Epithelial cell of esophagus (primary cell): Measurements from ENCODE around the gene ST7L.

ENCODE experiments used
- DNase-seq: peaks from one replicate; pipeline ENCODE4 v3.0.0; 2010; ENCODE audit warnings: low read depth
- H3K4me3 ChIP-seq: 2 replicates; pipeline ENCODE4 v1.5.1; 2011; ENCODE audit warnings: mild to moderate bottlenecking, low read length, control low read depth
- CTCF ChIP-seq: IDR thresholded peaks from 2 replicates; pipeline ENCODE4 v1.5.1; 2011; ENCODE audit warnings: low read depth, mild to moderate bottlenecking, low read length, control low read depth, inconsistent platforms; ENCODE audit not compliant: insufficient read depth; ENCODE audit errors: missing control alignments

ST7L gene

GRCh38 chr1:112599477-112599876 is 19.5 kb downstream of the ST7L start:
- no peak for DNase-seq
- no peak overlapping the region for H3K4me3 ChIP-seq
- no peak for TF ChIP-seq CTCF

GRCh38 chr1:112594208-112594876 is 24.6 kb downstream of the ST7L start:
- no peak for TF ChIP-seq CTCF
- no peak for DNase-seq

GRCh38 chr1:112589766-112590165 is 29.2 kb downstream of the ST7L start:
- TF ChIP-seq CTCF = no peak
- no peak overlapping the region for H3K4me3 ChIP-seq
- DNase-seq = no peak

More at GRCh38 chr1:112594208-112594876, 24.6 kb downstream of the ST7L start:
- no peak overlapping the region for H3K4me3 ChIP-seq

GRCh38 chr1:112583366-112583765 is 35.6 kb downstream of the ST7L start:
- no peak for DNase-seq
- H3K4me3 ChIP-seq = no peak overlapping the region
- TF ChIP-seq CTCF = no peak

- no peak for TF ChIP-seq CTCF
- peak; percentile 49 for DNase-seq
- no peak overlapping the region for H3K4me3 ChIP-seq
Measured at GRCh38 chr1:112581586-112582192, 37.3 kb downstream of the ST7L start.

- no peak for DNase-seq
Measured at GRCh38 chr1:112579801-112580510, 39.0 kb downstream of the ST7L start.

More at GRCh38 chr1:112579801-112580510, 39.0 kb downstream of the ST7L start:
- no peak for TF ChIP-seq CTCF
- no peak overlapping the region for H3K4me3 ChIP-seq
